ENCODE data around the gene LRRC71.

- TF ChIP-seq CTCF (conservative IDR thresholded peaks at IDR 0.05; ENCODE audit: low read depth in 2 of 2), result no peak
- TF ChIP-seq EZH2 (IDR thresholded peaks at IDR 0.05; ENCODE audit: low read depth, unreplicated experiment), result no peak
- TF ChIP-seq STAT1 (IDR thresholded peaks at IDR 0.05; ENCODE audit: unreplicated experiment), result no peak
- no peak for TF ChIP-seq EZH2phosphoT487 (IDR thresholded peaks at IDR 0.05; ENCODE audit: unreplicated experiment)
- no peak for TF ChIP-seq ETS1 (IDR thresholded peaks at IDR 0.05)
- no peak for TF ChIP-seq REST (IDR thresholded peaks at IDR 0.05; ENCODE audit: unreplicated experiment)
- peak; percentile 77 for TF ChIP-seq NANOG (IDR thresholded peaks at IDR 0.05; ENCODE audit: borderline replicate concordance)
- no peak for TF ChIP-seq ZNF114 (CRISPR knock-in tag; IDR thresholded peaks at IDR 0.05)
Measured at GRCh38 chr1:156975084-156975483, 54.7 kb downstream of the LRRC71 start.

Data from GM23338 (cell line).